Activated B cell treated with CpG ODN at 0.5 μM for 24 hours (primary cell): ENCODE measurements around the gene OR9A4. TPM values are rescaled to one million over a fixed set of nuclear protein-coding genes. Genes with fewer than 3 reads are reported as not detected.

Experiments
- ATAC-seq: fragments of 200-7000 bp; cut with Tn5 transposase; one replicate; pipeline ENCODE4 v1.10.0; 2021; ENCODE audit warnings: low read depth, mild to moderate bottlenecking, moderate library complexity
- CTCF ChIA-PET: fragments of 350-600 bp; sonication (Branson Sonifier 250); formaldehyde crosslinking; loops from one replicate; lab custom pipeline; 2021; ENCODE audit warnings: antibody characterized with exemption; lab: Charles Lee
- POLR2A ChIA-PET: fragments of 350-600 bp; sonication (Branson Sonifier 250); formaldehyde crosslinking; loops from one replicate; lab custom pipeline; 2021; ENCODE audit warnings: antibody characterized with exemption; lab: Charles Lee
- DNase-seq: peaks from one replicate; pipeline ENCODE4 v3.0.0; 2022
- H3K27ac Mint-ChIP-seq: one replicate; pipeline ENCODE4 v1.8.0; 2020; ENCODE audit warnings: mixed read lengths
- H3K27me3 Mint-ChIP-seq: one replicate; pipeline ENCODE4 v1.8.0; 2021; ENCODE audit warnings: mixed read lengths
- H3K36me3 Mint-ChIP-seq: one replicate; pipeline ENCODE4 v1.8.0; 2021; ENCODE audit warnings: low read depth, mixed read lengths
- H3K4me1 Mint-ChIP-seq: one replicate; pipeline ENCODE4 v1.8.0; 2021; ENCODE audit warnings: mixed read lengths
- H3K4me3 Mint-ChIP-seq: one replicate; pipeline ENCODE4 v1.8.0; 2020; ENCODE audit warnings: mild to moderate bottlenecking, mixed read lengths
- H3K9me3 Mint-ChIP-seq: one replicate; pipeline ENCODE4 v1.8.0; 2020; ENCODE audit warnings: mixed read lengths
- intact Hi-C: fragments of 100-400 bp; cut with micrococcal nuclease; formaldehyde crosslinking; loops from one replicate; pipeline ENCODE4 v1.15.1; 2024
- total RNA-seq: library from RNA; stranded (reverse); gene quantifications from 2 replicates; pipeline ENCODE4 v1.2.3, GENCODE V29; 2022
- TF ChIP-seq, protein P1 (sequence below): fragments of 200-600 bp; IDR thresholded peaks from one replicate; pipeline ENCODE4 v1.8.0; 2022; ENCODE audit warnings: antibody characterized with exemption, mild to moderate bottlenecking

The OR9A4 gene
- total RNA-seq, 1 donor from 2014 or later: not detected

DNA sequence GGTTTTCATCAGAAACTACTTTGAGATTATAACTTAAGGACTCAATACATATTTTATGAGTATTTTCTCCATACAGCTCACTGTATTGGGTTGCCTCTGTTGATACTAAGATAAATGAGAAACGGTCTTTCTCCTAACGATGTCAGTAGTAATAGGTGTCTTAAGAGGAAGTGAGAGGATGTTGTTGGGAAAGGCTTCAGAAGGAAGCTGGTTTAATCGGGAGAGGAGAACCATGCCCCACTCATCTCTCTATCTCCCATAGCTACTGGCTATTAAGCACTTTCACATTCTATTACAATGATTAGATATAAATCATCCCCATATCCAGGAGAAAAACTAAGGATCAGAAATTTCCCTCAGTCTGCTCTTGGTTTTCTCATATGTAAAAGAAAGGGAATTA lies 28.6 kb downstream of the OR9A4 start:
- H3K27ac Mint-ChIP-seq: no peak overlapping the region
- TF ChIP-seq, protein P1, sequence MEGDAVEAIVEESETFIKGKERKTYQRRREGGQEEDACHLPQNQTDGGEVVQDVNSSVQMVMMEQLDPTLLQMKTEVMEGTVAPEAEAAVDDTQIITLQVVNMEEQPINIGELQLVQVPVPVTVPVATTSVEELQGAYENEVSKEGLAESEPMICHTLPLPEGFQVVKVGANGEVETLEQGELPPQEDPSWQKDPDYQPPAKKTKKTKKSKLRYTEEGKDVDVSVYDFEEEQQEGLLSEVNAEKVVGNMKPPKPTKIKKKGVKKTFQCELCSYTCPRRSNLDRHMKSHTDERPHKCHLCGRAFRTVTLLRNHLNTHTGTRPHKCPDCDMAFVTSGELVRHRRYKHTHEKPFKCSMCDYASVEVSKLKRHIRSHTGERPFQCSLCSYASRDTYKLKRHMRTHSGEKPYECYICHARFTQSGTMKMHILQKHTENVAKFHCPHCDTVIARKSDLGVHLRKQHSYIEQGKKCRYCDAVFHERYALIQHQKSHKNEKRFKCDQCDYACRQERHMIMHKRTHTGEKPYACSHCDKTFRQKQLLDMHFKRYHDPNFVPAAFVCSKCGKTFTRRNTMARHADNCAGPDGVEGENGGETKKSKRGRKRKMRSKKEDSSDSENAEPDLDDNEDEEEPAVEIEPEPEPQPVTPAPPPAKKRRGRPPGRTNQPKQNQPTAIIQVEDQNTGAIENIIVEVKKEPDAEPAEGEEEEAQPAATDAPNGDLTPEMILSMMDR: no peak
- no peak for ATAC-seq
- H3K36me3 Mint-ChIP-seq: no peaks in the 10 kb centered on the region
- intact Hi-C loops: no loop called here
- no peak for DNase-seq
- H3K9me3 Mint-ChIP-seq: peaks cover 12% of the 10 kb centered on the region
- ChIA-PET POLR2A (no interaction called here), CTCF (interaction anchor here (1.4 kb wide), 1 partner anchor 30 kb away, joined by 3 read pairs; no protein-coding TSS in a partner anchor)
- H3K4me1 Mint-ChIP-seq: peaks cover 5% of the 10 kb centered on the region
- no peak overlapping the region for H3K4me3 Mint-ChIP-seq
- H3K27me3 Mint-ChIP-seq: peaks cover 4% of the 10 kb centered on the region

DNA sequence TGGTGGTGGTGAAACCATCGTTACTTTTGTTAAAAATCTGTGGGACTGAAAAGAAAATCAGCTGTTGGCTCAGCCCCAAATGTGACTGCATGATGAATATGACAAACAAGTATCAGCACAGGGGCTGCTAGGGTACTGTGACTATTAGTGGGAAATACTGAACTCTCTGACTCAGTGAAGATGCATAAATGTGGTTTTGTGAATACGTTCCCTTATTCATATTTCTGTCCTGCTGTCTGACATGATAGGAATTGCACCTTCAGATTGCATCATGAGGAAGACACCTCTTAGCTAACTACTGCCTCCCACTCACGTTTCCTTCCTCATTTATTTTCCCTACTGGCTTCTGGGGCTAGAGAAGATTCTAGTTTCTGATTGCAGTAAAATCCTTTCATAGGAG lies 29.2 kb downstream of the OR9A4 start:
- TF ChIP-seq, protein P1: no peak
- Mint-ChIP-seq H3K9me3 (peaks cover 10% of the 10 kb centered on the region), H3K27me3 (peaks cover 4% of the 10 kb centered on the region), H3K4me1 (peaks cover 5% of the 10 kb centered on the region), H3K36me3 (no peaks in the 10 kb centered on the region), H3K27ac (no peak overlapping the region), H3K4me3 (no peak overlapping the region)
- DNase-seq (no peak), ATAC-seq (no peak)
- intact Hi-C loops: no loop called here
- ChIA-PET CTCF (interaction anchor here (1.4 kb wide), 1 partner anchor 29 kb away, joined by 3 read pairs; no protein-coding TSS in a partner anchor), POLR2A (no interaction called here)

DNA sequence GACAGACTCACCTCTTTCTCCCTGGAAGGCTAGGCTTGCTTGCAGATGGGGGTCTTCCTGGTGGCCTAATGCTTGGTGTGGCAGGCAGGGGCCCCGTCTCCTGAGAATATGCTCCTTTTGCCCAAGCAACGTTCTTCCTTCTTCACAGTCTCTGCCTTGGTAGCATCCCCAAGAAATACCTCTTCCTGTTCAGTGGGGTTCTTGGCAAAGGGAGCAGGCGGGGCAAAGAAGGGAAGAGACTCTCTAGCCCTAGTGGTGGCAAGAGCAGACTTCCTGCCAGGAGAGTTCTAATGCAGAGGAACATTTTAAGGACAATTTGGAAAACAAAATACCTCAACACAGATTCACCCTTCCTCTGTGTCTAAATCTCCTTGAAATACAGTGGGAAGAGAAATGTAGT lies 30.6 kb downstream of the OR9A4 start, which contains the start of gene CLEC5A:
Gene CLEC5A (minus strand): TSS at position 179 of the 400 bp plus-strand sequence. CDS start 682 bp downstream, outside the sequence.
- intact Hi-C loops: no loop called here
- Mint-ChIP-seq H3K4me3 (no peak within 1 kb of the TSS), H3K27ac (no peak within 1 kb of the TSS), H3K27me3 (peaks cover 4% of the 10 kb centered on the region), H3K36me3 (no peaks in the 10 kb centered on the region), H3K9me3 (no peaks in the 10 kb centered on the region), H3K4me1 (peaks cover 5% of the 10 kb centered on the region)
- no peak for DNase-seq
- CTCF ChIA-PET: no interaction called here
- TF ChIP-seq, protein P1: no peak
- POLR2A ChIA-PET: no interaction called here
- no peak for ATAC-seq

DNA sequence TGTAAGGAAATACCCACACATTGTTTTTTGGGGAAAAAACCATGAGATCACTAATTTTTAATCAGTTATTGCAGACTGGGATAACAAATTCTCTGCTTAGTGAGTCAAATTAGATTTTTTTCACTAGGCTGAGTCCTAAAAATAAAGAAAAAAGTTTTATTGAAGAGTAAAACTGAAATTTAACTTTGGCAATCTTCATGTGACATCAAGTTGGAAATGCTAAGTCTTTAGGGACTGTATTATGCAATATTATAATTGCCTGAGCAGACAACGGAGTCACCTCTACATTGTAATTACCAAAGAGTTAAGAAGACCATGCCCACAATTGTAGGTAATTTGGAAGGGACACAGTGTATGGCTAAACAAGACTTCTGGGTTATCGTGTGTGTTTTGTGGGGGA lies 32.8 kb downstream of the OR9A4 start:
- no peaks in the 10 kb centered on the region for H3K36me3 Mint-ChIP-seq
- TF ChIP-seq, protein P1: no peak
- ChIA-PET CTCF (no interaction called here), POLR2A (no interaction called here)
- no peak for ATAC-seq
- intact Hi-C loops: no loop called here
- H3K4me3 Mint-ChIP-seq: no peak overlapping the region
- no peak for DNase-seq
- peaks cover 5% of the 10 kb centered on the region for H3K4me1 Mint-ChIP-seq
- H3K27ac Mint-ChIP-seq: no peak overlapping the region
- H3K9me3 Mint-ChIP-seq: no peaks in the 10 kb centered on the region
- peaks cover 2% of the 10 kb centered on the region for H3K27me3 Mint-ChIP-seq

DNA sequence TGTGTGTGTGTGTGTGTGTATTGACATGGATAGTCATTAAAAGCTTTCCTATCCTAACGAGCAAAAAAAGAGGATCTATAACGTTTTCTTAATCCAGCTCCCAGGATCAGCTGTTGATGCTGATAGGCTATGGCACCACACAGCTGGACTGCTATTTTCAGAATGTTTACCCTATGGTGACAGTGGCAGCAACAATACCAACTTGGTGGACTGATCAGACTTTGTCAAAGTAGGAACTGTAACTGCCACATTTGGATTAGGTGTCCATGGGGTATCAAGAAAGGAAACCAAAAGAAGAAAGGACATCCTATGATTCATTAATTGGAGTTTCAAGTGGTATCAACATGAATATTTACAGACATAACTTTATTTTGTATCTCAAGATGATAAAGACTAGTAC lies 33.3 kb downstream of the OR9A4 start:
- POLR2A ChIA-PET: no interaction called here
- CTCF ChIA-PET: no interaction called here
- no peak for ATAC-seq

More for the DNA sequence above, 33.3 kb downstream of the OR9A4 start:
- Mint-ChIP-seq H3K36me3 (no peaks in the 10 kb centered on the region), H3K27me3 (peaks cover 2% of the 10 kb centered on the region), H3K4me1 (peaks cover 5% of the 10 kb centered on the region), H3K4me3 (no peak overlapping the region), H3K27ac (no peak overlapping the region), H3K9me3 (no peaks in the 10 kb centered on the region)
- no peak for DNase-seq
- intact Hi-C loops: no loop called here
- TF ChIP-seq, protein P1: no peak
